T47D (cell line): ENCODE data around the gene FGD4.

Experiments
- DNase-seq, 2 experiments: peaks; one replicate each; pipeline versions ENCODE4 v3.0.0 to v3.0.0-alpha.2; 2011 to 2012; ENCODE audit warnings: low read depth in 1 of 2, low spot score in 1 of 2
- JUND ChIP-seq: IDR thresholded peaks from 2 replicates; pipeline ENCODE4 v1.6.1; 2012; ENCODE audit warnings: low read depth
- in situ Hi-C: cut with HindIII; loops from 2 replicates; pipeline ENCODE4 v1.10.0; 2016; ENCODE audit warnings: low sequenced_read_pairs, low pct_unique_long_range_greater_than_20kb

Gene FGD4

DNA sequence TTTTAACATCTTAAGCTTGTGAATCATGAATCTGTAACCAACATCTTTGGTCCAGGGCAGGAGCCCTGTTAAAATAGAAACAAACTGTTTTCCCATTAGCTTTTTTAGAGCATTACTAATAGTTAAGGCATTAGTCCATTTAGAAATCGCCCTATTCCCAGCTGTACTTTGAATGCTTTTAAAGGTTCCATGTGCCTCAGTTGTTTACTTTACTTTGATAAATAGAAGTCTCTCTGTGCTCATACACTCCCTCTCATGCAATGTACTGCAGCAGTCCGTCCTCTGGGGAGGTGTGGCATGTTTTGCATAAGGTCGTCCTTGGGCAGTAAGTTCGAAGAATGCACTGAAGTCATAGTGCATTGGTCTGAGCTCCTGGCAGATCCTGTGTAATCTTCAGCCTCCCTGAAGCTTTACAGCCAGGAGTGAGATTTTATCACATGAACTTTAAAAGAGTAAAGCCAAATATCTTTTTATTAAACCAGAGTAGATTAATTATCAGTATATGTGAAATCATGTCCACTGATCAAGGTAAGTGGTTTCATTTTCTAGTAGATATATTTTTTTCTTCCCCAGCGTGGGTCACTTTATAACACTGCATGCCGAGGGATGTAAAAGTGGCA lies 134.7 kb downstream of the FGD4 start:
- no peak for TF ChIP-seq JUND
- peak; percentile 65 to 73 for DNase-seq
- in situ Hi-C loops: no loop called here

DNA sequence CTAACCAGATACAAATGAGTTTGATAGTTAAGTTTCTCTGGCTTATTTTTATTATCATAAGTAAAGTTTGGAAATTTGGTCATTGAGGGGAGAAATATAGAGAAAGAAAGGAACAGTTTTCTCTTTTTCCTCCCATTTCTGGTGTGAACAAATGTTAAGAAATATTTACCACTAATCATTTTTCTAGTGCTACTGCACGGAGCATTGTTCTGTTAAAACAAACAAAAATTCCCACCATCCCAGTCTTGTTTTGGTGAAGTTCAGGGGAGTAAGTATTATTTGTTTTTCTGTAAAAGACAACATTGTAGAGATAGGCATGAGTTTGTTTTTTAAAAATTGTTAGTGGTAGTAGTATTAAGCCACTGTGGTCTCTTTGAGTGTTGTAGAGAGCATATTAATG lies 135.3 kb downstream of the FGD4 start:
- in situ Hi-C loops: no loop called here
- DNase-seq: no peak
- no peak for TF ChIP-seq JUND

DNA sequence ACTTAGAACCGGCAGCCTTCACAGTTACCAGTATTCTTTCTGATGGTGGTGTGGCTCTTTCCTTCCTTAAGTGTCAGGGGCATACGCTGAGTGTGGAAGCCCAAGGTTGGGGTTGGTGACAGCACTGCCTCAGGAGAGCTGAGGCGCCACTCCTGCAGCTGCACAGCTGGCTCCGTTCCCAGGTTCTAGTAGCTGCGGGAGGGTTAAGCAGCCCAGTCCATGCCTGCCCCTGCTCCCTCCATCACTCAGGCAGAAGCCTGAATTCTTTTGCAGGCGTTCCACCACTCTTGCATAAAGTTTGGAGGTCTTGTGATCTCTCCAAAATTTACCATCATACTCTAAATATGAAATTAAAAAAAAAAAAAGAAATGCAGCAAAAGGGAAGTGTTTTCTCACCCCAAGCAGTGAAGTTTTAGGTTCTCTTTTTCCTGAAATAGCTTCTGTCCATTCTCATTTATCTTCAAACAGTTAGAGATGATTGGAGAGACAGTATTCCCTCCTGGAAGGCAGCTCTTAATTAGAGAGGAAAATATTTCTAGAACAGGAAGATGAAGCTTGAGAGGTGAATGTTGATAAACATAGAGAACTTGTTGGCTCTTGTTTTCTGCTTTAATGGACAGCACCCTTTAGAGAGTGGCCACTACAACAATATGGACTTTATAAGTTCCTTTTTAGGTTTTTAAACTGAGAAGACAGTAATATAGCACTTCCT lies 136.1 kb downstream of the FGD4 start:
- in situ Hi-C loops: no loop called here
- peak in 1 of 2 experiments; percentile 52 for DNase-seq
- no peak for TF ChIP-seq JUND

DNA sequence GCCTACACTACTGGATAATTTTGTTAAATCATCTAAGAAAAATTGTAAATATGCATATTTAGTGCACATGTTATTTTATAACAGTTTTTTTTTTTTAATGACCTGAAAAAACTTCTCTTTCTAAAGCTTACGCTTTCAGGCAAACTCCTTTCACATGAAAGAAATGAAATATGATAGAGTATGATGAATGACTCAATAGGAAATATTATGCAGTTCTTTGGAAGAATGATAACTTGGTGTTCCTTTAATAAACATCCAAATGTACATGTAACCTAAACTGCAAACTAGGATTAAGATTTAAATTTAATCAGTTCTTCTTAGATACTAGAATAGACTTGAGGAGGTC lies 136.6 kb downstream of the FGD4 start:
- in situ Hi-C loops: no loop called here
- TF ChIP-seq JUND: no peak
- no peak for DNase-seq

DNA sequence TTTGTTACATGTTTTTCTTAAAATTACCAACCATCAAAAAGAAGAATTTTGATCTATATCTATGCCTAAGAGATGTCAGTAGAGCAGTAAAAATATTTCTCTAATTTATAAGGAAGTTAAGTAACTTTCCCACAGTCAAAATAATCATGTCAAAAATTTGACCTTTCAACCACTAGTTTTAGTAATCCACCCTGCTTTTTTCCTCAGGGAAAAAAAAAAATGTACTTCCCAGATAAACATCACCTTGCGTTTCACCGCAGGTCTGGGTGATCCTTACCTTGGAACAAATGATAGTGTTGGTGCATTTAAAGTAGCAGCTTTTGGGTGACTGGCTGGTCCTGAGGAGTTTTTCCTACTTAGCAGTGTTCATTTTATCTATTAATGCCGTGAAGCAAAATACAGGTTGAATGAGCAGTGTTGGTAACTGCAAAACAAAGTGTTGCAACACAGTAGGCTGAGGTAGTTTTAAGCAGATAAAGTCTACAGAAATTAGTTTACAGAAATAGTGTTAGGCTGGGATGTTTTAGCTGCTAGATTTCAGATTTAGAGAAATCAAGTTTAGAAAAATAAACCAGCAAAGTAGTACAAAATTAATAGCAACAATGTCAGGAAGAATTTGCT lies 142.5 kb downstream of the FGD4 start:
- no peak for TF ChIP-seq JUND
- DNase-seq: peak in 1 of 2 experiments; percentile 9
- in situ Hi-C loops: no loop called here

DNA sequence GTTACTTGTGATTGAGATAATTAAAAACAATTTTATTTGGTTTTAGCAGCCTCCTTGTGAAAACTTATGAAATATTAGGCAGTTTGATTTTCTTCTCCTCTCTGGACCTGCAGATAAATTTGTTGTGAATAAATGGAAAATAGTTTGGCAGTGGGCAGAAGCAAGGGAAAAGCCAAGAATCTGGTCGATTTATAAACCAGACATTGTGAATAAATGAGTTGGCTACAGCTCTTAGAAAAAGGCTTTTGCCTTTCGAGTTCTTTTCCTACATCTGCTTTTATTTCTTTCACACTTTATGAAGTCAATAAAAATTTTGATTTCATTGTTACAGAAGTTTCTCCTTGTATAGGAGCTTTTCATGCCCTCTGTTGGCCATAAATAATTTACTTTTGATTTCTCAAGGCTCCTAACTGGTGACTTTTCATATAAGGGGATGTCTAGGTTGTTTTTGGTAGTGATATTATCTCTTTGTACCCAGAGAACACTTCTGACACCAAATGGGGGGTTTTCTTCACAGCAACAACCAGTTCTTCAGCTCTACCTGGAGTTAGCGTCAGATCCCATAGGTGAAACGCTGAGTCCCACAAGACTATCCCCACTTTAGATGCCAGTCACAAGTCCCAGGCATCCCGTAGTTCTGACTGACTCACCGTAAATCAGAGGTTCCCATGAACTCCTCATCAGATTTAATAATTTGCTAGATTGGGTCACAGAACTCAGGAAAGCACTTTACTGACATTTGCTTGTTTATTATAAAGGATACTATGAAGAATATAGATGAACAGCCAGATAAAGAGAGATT lies 143.3 kb downstream of the FGD4 start:
- no peak for DNase-seq
- no peak for TF ChIP-seq JUND
- in situ Hi-C loops: no loop called here

DNA sequence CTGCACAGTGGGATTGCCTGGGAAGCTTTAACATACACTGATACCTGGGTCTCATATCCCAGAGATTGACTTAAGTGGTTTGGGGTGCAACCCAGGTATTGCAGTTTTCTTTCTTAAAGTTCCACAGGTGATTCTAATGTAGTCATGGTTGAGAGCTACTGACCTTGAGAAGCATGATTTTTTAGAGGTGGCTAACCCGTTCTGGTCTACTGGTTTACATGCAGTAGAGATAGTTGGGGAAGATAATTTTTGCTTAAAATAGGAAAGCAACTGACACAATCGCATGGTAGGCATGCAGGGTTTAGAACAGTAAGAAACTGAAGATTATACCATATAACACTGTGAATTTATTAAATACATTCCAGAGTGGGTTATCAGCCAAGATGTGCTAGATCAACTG lies 145.5 kb downstream of the FGD4 start:
- in situ Hi-C loops: no loop called here
- no peak for DNase-seq
- no peak for TF ChIP-seq JUND

DNA sequence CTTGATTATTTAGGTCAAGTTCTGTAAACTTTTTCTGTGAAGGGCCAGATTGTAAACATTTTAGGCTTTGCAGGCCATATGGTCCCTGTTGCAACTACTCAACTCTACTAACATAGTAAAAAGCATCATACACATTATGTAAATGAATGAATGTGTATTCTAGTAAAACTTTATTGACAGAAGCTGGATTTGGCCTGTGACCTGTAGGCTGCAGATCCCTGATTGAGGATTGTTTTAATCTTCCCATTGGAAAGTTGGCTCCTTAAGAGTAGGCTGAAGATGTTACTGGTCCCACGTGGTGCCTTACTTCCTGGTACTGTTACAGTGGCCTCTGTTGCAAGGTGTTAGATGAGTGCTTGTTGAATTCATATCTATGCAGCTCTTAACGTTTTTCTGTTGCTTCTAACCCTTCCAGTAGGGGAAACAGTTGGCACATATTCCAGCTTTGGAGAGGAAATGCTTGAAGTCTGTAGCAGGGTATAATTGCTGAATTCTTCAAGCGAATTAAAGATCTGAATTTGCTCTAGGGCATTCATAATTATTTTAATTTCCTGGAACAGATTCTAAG lies 146.1 kb downstream of the FGD4 start:
- no peak for DNase-seq
- TF ChIP-seq JUND: no peak
- in situ Hi-C loops: no loop called here

DNA sequence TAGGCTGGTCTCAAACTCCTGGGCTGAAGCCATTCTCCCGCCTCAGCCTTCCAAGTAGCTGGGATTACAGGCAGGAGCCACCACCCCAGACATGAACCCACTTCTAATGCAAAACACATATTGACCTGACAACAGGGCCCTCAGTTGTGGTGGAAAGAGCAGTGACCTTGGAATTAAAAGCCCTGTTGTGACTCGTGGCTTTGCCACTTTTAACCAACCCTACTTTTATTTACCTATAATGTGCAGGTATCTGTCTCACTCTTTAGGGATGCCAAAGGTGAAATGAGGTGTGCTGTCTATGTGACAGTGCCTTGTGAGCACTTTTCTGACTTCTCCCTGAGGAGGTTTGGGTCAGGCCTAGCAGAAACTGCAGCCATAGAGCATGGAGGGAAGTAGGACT lies 146.9 kb downstream of the FGD4 start:
- no peak for DNase-seq
- TF ChIP-seq JUND: no peak
- in situ Hi-C loops: no loop called here

DNA sequence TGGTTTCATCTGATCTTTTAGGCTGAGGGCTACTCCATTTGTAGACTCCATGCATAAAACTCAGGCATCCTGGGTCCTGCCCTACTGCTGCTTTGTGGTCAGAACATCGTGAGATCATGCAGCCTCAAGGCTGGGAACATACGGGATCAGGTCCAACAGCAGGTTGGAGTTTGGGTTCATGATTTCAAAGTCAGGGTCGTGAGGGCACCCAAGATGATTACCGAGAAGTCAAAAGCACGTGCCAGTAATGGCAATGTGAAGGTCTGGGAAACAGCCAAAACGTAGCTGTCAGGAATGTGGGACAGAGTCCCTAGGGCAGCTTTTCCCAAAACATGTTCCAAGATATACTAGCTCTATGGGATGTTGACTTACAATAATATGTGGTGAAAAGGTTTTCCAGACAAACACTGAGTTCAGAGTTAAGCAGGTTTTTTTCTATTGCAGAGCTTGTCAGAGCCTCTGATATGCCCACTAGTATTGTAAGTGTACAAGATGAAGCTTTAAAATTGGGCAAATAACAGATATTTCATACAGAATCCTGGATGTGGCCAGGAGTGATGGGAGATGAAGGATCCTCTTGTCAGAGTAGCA lies 149.4 kb downstream of the FGD4 start:
- in situ Hi-C loops: no loop called here
- peak in 1 of 2 experiments; percentile 38 for DNase-seq
- no peak for TF ChIP-seq JUND

DNA sequence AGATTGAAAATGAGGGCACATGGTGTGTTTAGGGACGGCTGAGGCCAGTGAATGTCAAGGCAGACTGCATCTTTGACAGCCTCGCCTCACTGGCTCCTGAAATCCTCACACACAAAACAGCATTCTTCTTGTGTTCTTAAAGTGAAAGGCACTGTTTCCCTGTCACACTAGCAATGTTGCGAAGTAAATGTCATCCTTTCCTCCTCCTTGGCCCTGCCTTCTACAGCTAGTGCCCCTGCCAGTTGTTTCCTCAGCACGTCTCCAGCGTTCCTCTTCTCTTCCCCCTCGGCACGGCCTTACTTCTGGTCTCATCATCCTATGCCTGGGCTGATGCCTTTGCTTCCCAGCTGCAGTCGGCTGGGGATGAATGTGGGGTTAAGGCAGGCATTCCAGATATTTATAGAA lies 150.3 kb downstream of the FGD4 start:
- no peak for DNase-seq
- no peak for TF ChIP-seq JUND
- in situ Hi-C loops: no loop called here

DNA sequence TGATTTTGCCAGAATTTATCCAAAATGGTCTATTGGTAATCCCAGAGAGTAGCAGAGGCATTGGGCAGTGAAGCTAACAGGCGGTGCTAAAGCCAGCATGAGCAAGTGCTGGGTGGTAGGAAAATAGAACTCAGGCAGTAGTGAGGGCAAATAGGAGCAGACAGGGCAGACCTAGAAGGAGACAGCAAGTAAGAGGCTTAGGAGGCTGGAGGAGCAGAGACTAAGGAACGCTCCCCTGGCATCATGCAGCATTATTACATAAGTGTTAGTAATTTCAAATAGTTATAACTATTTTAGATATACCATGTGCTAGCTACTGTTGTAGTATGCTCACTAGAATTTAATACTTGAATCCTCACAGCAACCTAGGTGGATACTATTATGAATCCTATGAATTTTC lies 151.7 kb downstream of the FGD4 start:
- in situ Hi-C loops: no loop called here
- no peak for TF ChIP-seq JUND
- DNase-seq: no peak
